ENCODE data around the gene CAPN11. TPM values are rescaled to one million over a fixed set of nuclear protein-coding genes. Genes with fewer than 3 reads are reported as not detected.

The CAPN11 gene
- total and polyA plus RNA-seq, 9 of the 15 experiments (the other 6 are each of a cell fraction or from before 2014, with no cell fraction given): 0.03 to 0.61 (median 0.17) TPM; not detected in 1

- TF ChIP-seq, protein P1, sequence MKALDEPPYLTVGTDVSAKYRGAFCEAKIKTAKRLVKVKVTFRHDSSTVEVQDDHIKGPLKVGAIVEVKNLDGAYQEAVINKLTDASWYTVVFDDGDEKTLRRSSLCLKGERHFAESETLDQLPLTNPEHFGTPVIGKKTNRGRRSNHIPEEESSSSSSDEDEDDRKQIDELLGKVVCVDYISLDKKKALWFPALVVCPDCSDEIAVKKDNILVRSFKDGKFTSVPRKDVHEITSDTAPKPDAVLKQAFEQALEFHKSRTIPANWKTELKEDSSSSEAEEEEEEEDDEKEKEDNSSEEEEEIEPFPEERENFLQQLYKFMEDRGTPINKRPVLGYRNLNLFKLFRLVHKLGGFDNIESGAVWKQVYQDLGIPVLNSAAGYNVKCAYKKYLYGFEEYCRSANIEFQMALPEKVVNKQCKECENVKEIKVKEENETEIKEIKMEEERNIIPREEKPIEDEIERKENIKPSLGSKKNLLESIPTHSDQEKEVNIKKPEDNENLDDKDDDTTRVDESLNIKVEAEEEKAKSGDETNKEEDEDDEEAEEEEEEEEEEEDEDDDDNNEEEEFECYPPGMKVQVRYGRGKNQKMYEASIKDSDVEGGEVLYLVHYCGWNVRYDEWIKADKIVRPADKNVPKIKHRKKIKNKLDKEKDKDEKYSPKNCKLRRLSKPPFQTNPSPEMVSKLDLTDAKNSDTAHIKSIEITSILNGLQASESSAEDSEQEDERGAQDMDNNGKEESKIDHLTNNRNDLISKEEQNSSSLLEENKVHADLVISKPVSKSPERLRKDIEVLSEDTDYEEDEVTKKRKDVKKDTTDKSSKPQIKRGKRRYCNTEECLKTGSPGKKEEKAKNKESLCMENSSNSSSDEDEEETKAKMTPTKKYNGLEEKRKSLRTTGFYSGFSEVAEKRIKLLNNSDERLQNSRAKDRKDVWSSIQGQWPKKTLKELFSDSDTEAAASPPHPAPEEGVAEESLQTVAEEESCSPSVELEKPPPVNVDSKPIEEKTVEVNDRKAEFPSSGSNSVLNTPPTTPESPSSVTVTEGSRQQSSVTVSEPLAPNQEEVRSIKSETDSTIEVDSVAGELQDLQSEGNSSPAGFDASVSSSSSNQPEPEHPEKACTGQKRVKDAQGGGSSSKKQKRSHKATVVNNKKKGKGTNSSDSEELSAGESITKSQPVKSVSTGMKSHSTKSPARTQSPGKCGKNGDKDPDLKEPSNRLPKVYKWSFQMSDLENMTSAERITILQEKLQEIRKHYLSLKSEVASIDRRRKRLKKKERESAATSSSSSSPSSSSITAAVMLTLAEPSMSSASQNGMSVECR (CRISPR knock-in tag; IDR thresholded peaks at IDR 0.05): no peak
- TF ChIP-seq ZNF197 (CRISPR knock-in tag; IDR thresholded peaks at IDR 0.05; ENCODE audit: low read depth): no peak
- TF ChIP-seq ZNF347 (CRISPR knock-in tag; IDR thresholded peaks at IDR 0.05; ENCODE audit: low read depth): no peak
- TF ChIP-seq ZNF408 (CRISPR knock-in tag; IDR thresholded peaks at IDR 0.05; ENCODE audit: low read depth): no peak
- no peak for TF ChIP-seq NCOA2 (IDR thresholded peaks at IDR 0.05; ENCODE audit: partially characterized antibody in 2 of 2)
- no peak for TF ChIP-seq SAP30 (IDR thresholded peaks at IDR 0.05; ENCODE audit: borderline replicate concordance, insufficient read depth, low read depth, low read length, poor library complexity, severe bottlenecking)
- TF ChIP-seq ETS2 (tag; IDR thresholded peaks at IDR 0.05; ENCODE audit: borderline replicate concordance, poor library complexity, severe bottlenecking): no peak
- no peak for TF ChIP-seq ARID3B (CRISPR knock-in tag; IDR thresholded peaks at IDR 0.05; ENCODE audit: borderline replicate concordance)
- no peak for TF ChIP-seq NCOA6 (IDR thresholded peaks at IDR 0.05)
- peak in 1 of 2 experiments; percentile 11 for TF ChIP-seq E2F6 (IDR thresholded peaks at IDR 0.05; ENCODE audit: borderline replicate concordance in 1 of 2, extremely low read depth in 1 of 2, insufficient read depth in 1 of 2, insufficient read length in 1 of 2, low read depth in 1 of 2, low read length in 1 of 2, poor library complexity in 1 of 2, severe bottlenecking in 1 of 2)
- TF ChIP-seq, protein P2, sequence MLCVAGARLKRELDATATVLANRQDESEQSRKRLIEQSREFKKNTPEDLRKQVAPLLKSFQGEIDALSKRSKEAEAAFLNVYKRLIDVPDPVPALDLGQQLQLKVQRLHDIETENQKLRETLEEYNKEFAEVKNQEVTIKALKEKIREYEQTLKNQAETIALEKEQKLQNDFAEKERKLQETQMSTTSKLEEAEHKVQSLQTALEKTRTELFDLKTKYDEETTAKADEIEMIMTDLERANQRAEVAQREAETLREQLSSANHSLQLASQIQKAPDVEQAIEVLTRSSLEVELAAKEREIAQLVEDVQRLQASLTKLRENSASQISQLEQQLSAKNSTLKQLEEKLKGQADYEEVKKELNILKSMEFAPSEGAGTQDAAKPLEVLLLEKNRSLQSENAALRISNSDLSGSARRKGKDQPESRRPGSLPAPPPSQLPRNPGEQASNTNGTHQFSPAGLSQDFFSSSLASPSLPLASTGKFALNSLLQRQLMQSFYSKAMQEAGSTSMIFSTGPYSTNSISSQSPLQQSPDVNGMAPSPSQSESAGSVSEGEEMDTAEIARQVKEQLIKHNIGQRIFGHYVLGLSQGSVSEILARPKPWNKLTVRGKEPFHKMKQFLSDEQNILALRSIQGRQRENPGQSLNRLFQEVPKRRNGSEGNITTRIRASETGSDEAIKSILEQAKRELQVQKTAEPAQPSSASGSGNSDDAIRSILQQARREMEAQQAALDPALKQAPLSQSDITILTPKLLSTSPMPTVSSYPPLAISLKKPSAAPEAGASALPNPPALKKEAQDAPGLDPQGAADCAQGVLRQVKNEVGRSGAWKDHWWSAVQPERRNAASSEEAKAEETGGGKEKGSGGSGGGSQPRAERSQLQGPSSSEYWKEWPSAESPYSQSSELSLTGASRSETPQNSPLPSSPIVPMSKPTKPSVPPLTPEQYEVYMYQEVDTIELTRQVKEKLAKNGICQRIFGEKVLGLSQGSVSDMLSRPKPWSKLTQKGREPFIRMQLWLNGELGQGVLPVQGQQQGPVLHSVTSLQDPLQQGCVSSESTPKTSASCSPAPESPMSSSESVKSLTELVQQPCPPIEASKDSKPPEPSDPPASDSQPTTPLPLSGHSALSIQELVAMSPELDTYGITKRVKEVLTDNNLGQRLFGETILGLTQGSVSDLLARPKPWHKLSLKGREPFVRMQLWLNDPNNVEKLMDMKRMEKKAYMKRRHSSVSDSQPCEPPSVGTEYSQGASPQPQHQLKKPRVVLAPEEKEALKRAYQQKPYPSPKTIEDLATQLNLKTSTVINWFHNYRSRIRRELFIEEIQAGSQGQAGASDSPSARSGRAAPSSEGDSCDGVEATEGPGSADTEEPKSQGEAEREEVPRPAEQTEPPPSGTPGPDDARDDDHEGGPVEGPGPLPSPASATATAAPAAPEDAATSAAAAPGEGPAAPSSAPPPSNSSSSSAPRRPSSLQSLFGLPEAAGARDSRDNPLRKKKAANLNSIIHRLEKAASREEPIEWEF (CRISPR knock-in tag; IDR thresholded peaks at IDR 0.05): no peak
- no peak for TF ChIP-seq POLR2H (tag; IDR thresholded peaks at IDR 0.05; ENCODE audit: low read depth)
Observed at GRCh38 chr6:44172731-44173500, 14.3 kb downstream of the CAPN11 start (continued).

Data from K562 (cell line).